Left lung (tissue), 10 donors: Measurements from ENCODE around the gene FUCA2. TPM values are rescaled to one million over a fixed set of nuclear protein-coding genes. Genes with fewer than 3 reads are reported as not detected.

ENCODE experiments used
- ATAC-seq: fragments of 200-7000 bp; cut with Tn5 transposase; one replicate; pipeline ENCODE4 v1.9.1; 2020; ENCODE audit warnings: moderate library complexity
- DNase-seq, 4 donors: peaks; one replicate each; pipeline ENCODE4 v3.0.0-alpha.2; 2013 to 2020
- H3K27ac ChIP-seq, 2 donors: fragments of 200-600 bp; sonication (generic) in 1 of 2; one replicate each; pipeline versions ENCODE4 v1.5.0 to v1.8.0; 2020 to 2021
- H3K27me3 ChIP-seq, 2 donors: fragments of 200-600 bp; sonication (generic) in 1 of 2; one replicate each; pipeline versions ENCODE4 v1.5.0 to v1.8.0; 2020 to 2021
- H3K36me3 ChIP-seq, 2 donors: fragments of 200-600 bp; sonication (generic) in 1 of 2; one replicate each; pipeline versions ENCODE4 v1.5.0 to v1.8.0; 2020 to 2021
- H3K4me1 ChIP-seq, 2 donors: fragments of 200-600 bp; one replicate each; pipeline ENCODE4 v1.8.0; 2021
- H3K4me3 ChIP-seq, 2 donors: fragments of 200-600 bp; sonication (generic) in 1 of 2; one replicate each; pipeline versions ENCODE4 v1.5.0 to v1.8.0; 2020 to 2021; ENCODE audit warnings: mild to moderate bottlenecking in 1 of 2
- H3K9me3 ChIP-seq, 2 donors: fragments of 200-600 bp; sonication (generic) in 1 of 2; one replicate each; pipeline versions ENCODE4 v1.5.0 to v1.8.0; 2020 to 2021
- intact Hi-C, 2 donors: fragments of 100-400 bp; cut with DNase I; formaldehyde crosslinking; loops; one replicate each; pipeline versions ENCODE4 v1.11.2 to v1.14.2; 2022
- polyA plus RNA-seq, 6 donors: library from polyadenylated mRNA; unstranded; fragments of 120-200 nt; gene quantifications; one replicate each; pipeline ENCODE4 v1.2.1, GENCODE V29; 2013; ENCODE audit not compliant: insufficient read length in 6 of 6
- total RNA-seq, 2 donors: library from RNA; stranded (reverse); fragmentation: NEBNext Ultra II Directional; extraction: Animal tissue kit (Norgen Biotek cat#: 25700); gene quantifications; one replicate each; pipeline ENCODE4 v1.2.1, GENCODE V29; 2021
- TF ChIP-seq, protein P1 (sequence below), 2 donors: fragments of 200-600 bp; sonication (generic) in 1 of 2; IDR thresholded peaks; one replicate each; pipeline versions ENCODE4 v1.5.0 to v1.8.0; 2021; ENCODE audit warnings: antibody characterized with exemption in 2 of 2
- donor health status: DM: no; HTN: yes; CAD: no.
- donor health status: DM: no; HTN: no; CAD: no.

FUCA2 gene
- total and polyA plus RNA-seq, 8 donors = 42.8 to 83.4 (median 50.7) TPM

DNA sequence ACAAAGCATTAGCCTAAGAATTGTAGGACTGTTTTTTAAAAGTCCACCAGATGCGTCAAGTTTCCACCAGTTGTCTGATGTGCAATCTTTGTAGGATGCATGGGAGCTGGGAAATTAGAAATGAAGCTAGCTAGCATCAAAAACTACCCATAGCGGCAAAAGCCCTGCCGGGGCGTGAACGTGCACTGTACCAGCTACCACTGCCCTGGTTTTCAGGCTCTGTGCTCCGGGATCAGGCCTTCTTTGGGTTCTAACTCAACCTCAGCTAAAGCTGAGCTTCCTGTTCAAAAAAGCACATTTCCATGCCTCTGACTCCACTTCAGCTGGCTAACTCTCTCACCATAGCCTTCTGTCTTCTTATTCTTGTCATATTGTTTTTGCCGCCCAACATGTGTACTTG is 26.9 kb upstream of the FUCA2 start:
- DNase-seq (no peak), ATAC-seq (no peak)
- intact Hi-C loops = no loop called here
- H3K36me3 ChIP-seq = no peaks in the 10 kb centered on the region
- TF ChIP-seq, protein P1, sequence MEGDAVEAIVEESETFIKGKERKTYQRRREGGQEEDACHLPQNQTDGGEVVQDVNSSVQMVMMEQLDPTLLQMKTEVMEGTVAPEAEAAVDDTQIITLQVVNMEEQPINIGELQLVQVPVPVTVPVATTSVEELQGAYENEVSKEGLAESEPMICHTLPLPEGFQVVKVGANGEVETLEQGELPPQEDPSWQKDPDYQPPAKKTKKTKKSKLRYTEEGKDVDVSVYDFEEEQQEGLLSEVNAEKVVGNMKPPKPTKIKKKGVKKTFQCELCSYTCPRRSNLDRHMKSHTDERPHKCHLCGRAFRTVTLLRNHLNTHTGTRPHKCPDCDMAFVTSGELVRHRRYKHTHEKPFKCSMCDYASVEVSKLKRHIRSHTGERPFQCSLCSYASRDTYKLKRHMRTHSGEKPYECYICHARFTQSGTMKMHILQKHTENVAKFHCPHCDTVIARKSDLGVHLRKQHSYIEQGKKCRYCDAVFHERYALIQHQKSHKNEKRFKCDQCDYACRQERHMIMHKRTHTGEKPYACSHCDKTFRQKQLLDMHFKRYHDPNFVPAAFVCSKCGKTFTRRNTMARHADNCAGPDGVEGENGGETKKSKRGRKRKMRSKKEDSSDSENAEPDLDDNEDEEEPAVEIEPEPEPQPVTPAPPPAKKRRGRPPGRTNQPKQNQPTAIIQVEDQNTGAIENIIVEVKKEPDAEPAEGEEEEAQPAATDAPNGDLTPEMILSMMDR (IDR thresholded peaks at IDR 0.05) = no peak
- H3K27ac ChIP-seq = no peak overlapping the region
- no peak overlapping the region for H3K4me3 ChIP-seq
- H3K4me1 ChIP-seq = peaks cover 0 to 14% of the 10 kb centered on the region in 2 donors
- no peaks in the 10 kb centered on the region for H3K27me3 ChIP-seq
- H3K9me3 ChIP-seq = no peaks in the 10 kb centered on the region

DNA sequence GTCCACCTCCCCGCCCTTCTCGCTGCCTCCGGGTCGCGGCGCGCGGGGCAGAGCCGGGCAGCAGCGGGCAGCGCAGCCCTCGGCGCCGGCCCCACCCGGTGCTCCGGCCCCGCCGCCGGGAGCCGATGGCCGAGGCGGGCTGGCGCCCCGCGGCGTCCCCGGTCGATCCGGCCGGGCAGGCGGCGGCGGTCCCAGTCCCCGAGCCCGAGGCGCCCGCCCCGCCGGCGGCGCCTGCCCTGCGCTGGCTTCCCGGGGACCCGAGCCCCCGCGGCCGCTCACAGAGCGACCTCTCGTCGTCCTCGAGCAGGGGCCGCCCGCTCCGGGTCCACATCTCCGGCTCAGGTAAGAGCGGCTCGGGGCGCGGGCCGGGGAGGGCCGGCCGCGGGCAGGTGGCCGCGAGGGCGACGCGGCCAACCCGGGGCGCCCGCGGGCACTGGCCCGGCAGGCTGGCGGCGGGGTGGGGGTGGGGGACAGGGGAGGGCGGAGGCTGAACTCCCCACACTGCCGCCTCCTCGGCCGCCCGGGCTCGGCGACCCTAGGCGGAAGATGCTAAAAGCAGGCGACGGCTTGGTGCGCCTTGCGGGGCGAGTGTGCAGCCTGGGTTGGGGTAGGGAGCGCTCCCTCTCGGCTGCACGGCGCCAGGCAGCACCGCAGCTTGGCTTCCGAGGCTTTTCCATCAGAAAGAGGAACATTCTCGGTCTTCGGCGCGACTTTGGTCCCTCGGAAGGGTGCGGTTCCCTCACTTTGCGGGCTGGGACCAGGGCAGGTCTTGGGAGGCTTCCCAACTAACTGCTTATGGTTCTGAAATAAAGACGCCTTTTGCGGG is 25.6 kb upstream of the FUCA2 start:
- H3K9me3 ChIP-seq = no peaks in the 10 kb centered on the region
- peak overlapping the region; percentile 50 to 56 for H3K4me3 ChIP-seq
- peaks cover 0 to 14% of the 10 kb centered on the region in 2 donors for H3K4me1 ChIP-seq
- no peaks in the 10 kb centered on the region for H3K36me3 ChIP-seq
- TF ChIP-seq, protein P1 (IDR thresholded peaks at IDR 0.05) = peak; percentile 23 to 34
- peak overlapping the region; percentile 67 to 77 for H3K27ac ChIP-seq
- no peaks in the 10 kb centered on the region for H3K27me3 ChIP-seq
- intact Hi-C loops = no loop called here
- ATAC-seq (peak; percentile 84), DNase-seq (peak; percentile 42 to 93 (median 68))

DNA sequence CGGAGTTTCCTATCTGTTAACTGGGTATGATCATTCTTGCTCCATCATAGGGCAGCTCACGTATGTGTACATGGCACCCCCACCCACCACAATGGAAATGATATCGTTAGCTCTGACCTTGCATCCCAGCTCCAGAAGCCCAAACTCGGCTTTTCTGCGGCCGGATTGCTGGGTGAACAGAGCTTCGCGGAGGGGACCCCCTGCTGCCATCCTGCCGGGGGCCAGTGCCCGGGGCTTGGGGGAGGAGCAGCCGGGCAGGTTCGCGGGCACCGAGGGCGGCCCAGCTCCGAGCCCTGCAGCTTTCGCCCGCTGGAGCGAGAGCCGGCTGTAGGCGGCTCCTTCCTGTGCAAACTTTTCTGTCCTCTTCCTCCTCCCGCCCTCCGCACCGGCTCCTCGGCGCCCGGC is 24.9 kb upstream of the FUCA2 start:
- H3K27me3 ChIP-seq = no peaks in the 10 kb centered on the region
- H3K36me3 ChIP-seq = no peaks in the 10 kb centered on the region
- H3K9me3 ChIP-seq = no peaks in the 10 kb centered on the region
- intact Hi-C loops = no loop called here
- ATAC-seq (peak; percentile 74), DNase-seq (peak; percentile 44 to 94 (median 56))
- peak overlapping the region; percentile 59 to 75 for H3K27ac ChIP-seq
- peaks cover 0 to 14% of the 10 kb centered on the region in 2 donors for H3K4me1 ChIP-seq
- TF ChIP-seq, protein P1 (IDR thresholded peaks at IDR 0.05) = no peak
- H3K4me3 ChIP-seq = peak overlapping the region; percentile 50 to 56

DNA sequence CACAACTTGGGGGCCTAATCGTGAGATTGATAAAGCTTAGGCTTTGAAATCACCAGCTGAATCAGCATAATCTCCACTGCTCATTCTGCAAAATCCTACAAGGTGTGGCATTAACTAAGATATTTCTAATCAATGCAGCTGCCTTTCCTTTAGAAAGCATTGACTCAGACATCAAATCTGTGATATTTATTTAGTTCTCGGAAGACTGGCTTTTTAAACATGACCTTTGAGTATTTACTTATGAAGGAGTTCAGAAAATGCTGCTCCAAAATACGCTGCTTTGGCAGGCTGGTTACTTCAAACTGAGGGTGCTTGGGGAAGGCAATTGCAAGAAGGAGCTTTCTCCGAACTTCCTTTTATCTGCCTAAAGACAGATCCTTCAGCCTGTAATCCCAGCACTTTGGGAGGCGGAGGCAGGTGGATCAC is 23.7 kb upstream of the FUCA2 start:
- DNase-seq = no peak
- Histone ChIP-seq H3K4me1 (peaks cover 0 to 14% of the 10 kb centered on the region in 2 donors), H3K9me3 (no peaks in the 10 kb centered on the region), H3K27me3 (no peaks in the 10 kb centered on the region), H3K27ac (no peak overlapping the region), H3K36me3 (no peaks in the 10 kb centered on the region), H3K4me3 (no peak overlapping the region)
- peak; percentile 7 for ATAC-seq
- intact Hi-C loops = no loop called here
- TF ChIP-seq, protein P1 (IDR thresholded peaks at IDR 0.05) = no peak

DNA sequence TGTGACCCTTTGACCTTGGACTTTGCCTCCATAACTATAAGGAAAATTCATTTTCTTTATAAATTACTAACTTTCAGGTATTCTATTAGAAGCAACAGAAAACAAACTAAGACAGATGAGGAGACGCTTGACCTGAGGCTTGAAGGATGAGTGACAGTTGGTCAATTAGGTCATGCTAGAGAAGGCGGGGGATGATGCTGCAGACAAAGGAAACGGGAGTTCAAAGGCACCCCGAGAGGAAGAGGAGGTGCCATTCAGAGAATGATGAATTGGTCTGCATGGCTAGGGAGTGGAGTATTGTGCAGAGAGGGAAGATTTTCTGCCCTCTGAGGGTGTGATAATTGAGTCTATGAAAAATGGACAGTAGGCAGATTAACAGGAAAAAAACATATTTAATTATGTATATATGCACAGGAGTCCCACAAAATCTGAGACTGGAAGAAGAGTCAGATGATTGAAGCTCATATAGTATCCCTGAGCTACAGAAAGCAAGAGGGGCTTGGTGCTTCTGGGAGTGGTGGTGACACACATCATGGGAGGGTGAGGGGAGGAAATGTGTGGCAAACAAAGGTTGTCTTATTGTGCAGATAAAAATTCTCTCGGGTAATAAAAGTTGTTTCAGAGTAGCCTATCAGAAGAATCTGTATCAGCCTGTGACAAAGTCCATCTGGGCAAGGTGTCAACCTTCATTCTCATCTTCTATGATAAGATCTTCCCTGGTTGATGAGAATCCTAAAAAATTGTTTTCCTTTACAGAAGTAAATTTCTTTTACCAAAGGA is 20.4 kb upstream of the FUCA2 start:
- no peak overlapping the region for H3K27ac ChIP-seq
- no peaks in the 10 kb centered on the region for H3K36me3 ChIP-seq
- H3K4me1 ChIP-seq = peaks cover 0 to 10% of the 10 kb centered on the region in 2 donors
- no peak overlapping the region for H3K4me3 ChIP-seq
- H3K9me3 ChIP-seq = no peaks in the 10 kb centered on the region
- no peak for DNase-seq
- no peak for ATAC-seq
- TF ChIP-seq, protein P1 (IDR thresholded peaks at IDR 0.05) = no peak
- intact Hi-C loops = no loop called here
- H3K27me3 ChIP-seq = no peaks in the 10 kb centered on the region
